HEK293 (cell line): Measurements from ENCODE around the gene CFP.

Experiments
- CTCF ChIA-PET: fragments of 350-600 bp; formaldehyde crosslinking; extraction: SDS; loops from one replicate; lab custom pipeline; 2021; ENCODE audit warnings: antibody characterized with exemption; lab: Yijun Ruan, JAX
- POLR2A ChIA-PET: fragments of 300-600 bp; formaldehyde crosslinking; extraction: SDS; loops from one replicate; lab custom pipeline; 2020; ENCODE audit warnings: antibody characterized with exemption, inconsistent platforms; lab: Yijun Ruan, JAX
- H3K27ac ChIP-seq: fragments of 200-500 bp; sonication (Bioruptor generic); 2 replicates; pipeline ENCODE4 v1.5.1; 2014; ENCODE audit warnings: low read depth, low read length, control low read depth, inconsistent platforms; ENCODE audit errors: extremely low read depth
- H3K36me3 ChIP-seq, 2 experiments: fragments of 200-500 bp in 1 of 2; sonication (Bioruptor generic) in 1 of 2; 1 replicate in 1 of 2; 2 replicates in 1 of 2; pipeline ENCODE4 v1.5.1; 2014 to 2017; ENCODE audit warnings: inconsistent platforms in 2 of 2, low read length in 2 of 2; ENCODE audit not compliant: control insufficient read depth in 2 of 2, insufficient read depth in 1 of 2
- H3K4me1 ChIP-seq: fragments of 200-500 bp; sonication (Bioruptor generic); 2 replicates; pipeline ENCODE4 v1.5.1; 2014; ENCODE audit warnings: mild to moderate bottlenecking, low read length, inconsistent platforms; ENCODE audit not compliant: control insufficient read depth, insufficient read depth
- H3K4me3 ChIP-seq: 2 replicates; pipeline ENCODE4 v1.5.1; 2011; ENCODE audit warnings: low read depth, mild to moderate bottlenecking, control low read depth, low read length, moderate library complexity
- H3K9me3 ChIP-seq: fragments of 200-500 bp; sonication (Bioruptor generic); 2 replicates; pipeline ENCODE4 v1.5.1; 2014; ENCODE audit warnings: low read depth, low read length, inconsistent platforms; ENCODE audit not compliant: control insufficient read depth, insufficient read depth
- EGR2 ChIP-seq: fragments of 450-650 bp; formaldehyde crosslinking; IDR thresholded peaks from 2 replicates; pipeline ENCODE4 v1.5.1; 2016; ENCODE audit warnings: low read depth, missing biosample characterization, missing genetic modification characterization
- GFI1B ChIP-seq: fragments of 450-650 bp; formaldehyde crosslinking; IDR thresholded peaks from 2 replicates; pipeline ENCODE4 v1.5.1; 2016; ENCODE audit warnings: missing biosample characterization, missing genetic modification characterization
- OSR2 ChIP-seq: fragments of 450-650 bp; formaldehyde crosslinking; IDR thresholded peaks from 2 replicates; pipeline ENCODE4 v1.5.1; 2016; ENCODE audit warnings: missing biosample characterization, missing genetic modification characterization
- SETDB1 ChIP-seq: IDR thresholded peaks from one replicate; pipeline ENCODE4 v1.6.1; 2017; ENCODE audit warnings: mild to moderate bottlenecking, low read length, moderate library complexity, mixed read lengths; ENCODE audit not compliant: insufficient read length
- ZFP3 ChIP-seq: fragments of 450-650 bp; formaldehyde crosslinking; IDR thresholded peaks from 2 replicates; pipeline ENCODE4 v1.5.1; 2016; ENCODE audit warnings: low read depth, missing biosample characterization, missing genetic modification characterization
- ZFP37 ChIP-seq: fragments of 450-650 bp; formaldehyde crosslinking; IDR thresholded peaks from 2 replicates; pipeline ENCODE4 v1.5.1; 2016; ENCODE audit warnings: missing biosample characterization, missing genetic modification characterization
- ZNF174 ChIP-seq: fragments of 450-650 bp; formaldehyde crosslinking; IDR thresholded peaks from 2 replicates; pipeline ENCODE4 v1.5.0; 2017; ENCODE audit warnings: missing biosample characterization, mild to moderate bottlenecking, missing genetic modification characterization
- ZNF202 ChIP-seq: fragments of 450-650 bp; formaldehyde crosslinking; IDR thresholded peaks from 2 replicates; pipeline ENCODE4 v1.5.1; 2016; ENCODE audit warnings: missing biosample characterization, missing genetic modification characterization, borderline replicate concordance
- ZNF311 ChIP-seq: fragments of 450-650 bp; formaldehyde crosslinking; IDR thresholded peaks from 2 replicates; pipeline ENCODE4 v1.5.1; 2017; ENCODE audit warnings: missing biosample characterization, missing genetic modification characterization, borderline replicate concordance
- ZNF341 ChIP-seq: fragments of 450-650 bp; formaldehyde crosslinking; IDR thresholded peaks from 2 replicates; pipeline ENCODE4; 2016; ENCODE audit warnings: low read depth, missing biosample characterization, missing genetic modification characterization
- ZNF426 ChIP-seq: fragments of 450-650 bp; formaldehyde crosslinking; IDR thresholded peaks from 2 replicates; pipeline ENCODE4 v1.5.1; 2017; ENCODE audit warnings: missing biosample characterization, missing genetic modification characterization, mild to moderate bottlenecking, inconsistent platforms, moderate library complexity
- ZNF48 ChIP-seq: fragments of 450-650 bp; formaldehyde crosslinking; IDR thresholded peaks from 2 replicates; pipeline ENCODE4 v1.5.1; 2016; ENCODE audit warnings: missing biosample characterization, missing genetic modification characterization
- ZNF792 ChIP-seq: fragments of 450-650 bp; formaldehyde crosslinking; IDR thresholded peaks from 2 replicates; pipeline ENCODE4 v1.5.1; 2016; ENCODE audit warnings: missing biosample characterization, missing genetic modification characterization
- ZSCAN16 ChIP-seq: fragments of 450-650 bp; formaldehyde crosslinking; IDR thresholded peaks from 2 replicates; pipeline ENCODE4 v1.5.1; 2016; ENCODE audit warnings: missing biosample characterization, missing genetic modification characterization
- TF ChIP-seq, protein P1 (sequence below): fragments of 450-650 bp; formaldehyde crosslinking; IDR thresholded peaks from 2 replicates; pipeline ENCODE4 v1.5.1; 2016; ENCODE audit warnings: missing biosample characterization, missing genetic modification characterization
- TF ChIP-seq, protein P2 (sequence below): fragments of 450-650 bp; formaldehyde crosslinking; IDR thresholded peaks from 2 replicates; pipeline ENCODE4 v1.5.1; 2016; ENCODE audit warnings: missing biosample characterization, missing genetic modification characterization, borderline replicate concordance
- TF ChIP-seq, protein P3 (sequence below): fragments of 450-650 bp; formaldehyde crosslinking; IDR thresholded peaks from 2 replicates; pipeline ENCODE4 v1.5.1; 2017; ENCODE audit warnings: missing biosample characterization, mild to moderate bottlenecking, missing genetic modification characterization, moderate library complexity
- TF ChIP-seq, protein P4 (sequence below): fragments of 450-650 bp; formaldehyde crosslinking; IDR thresholded peaks from 2 replicates; pipeline ENCODE4 v1.5.1; 2017; ENCODE audit warnings: missing biosample characterization, missing genetic modification characterization
- TF ChIP-seq, protein P5 (sequence below): fragments of 450-650 bp; formaldehyde crosslinking; IDR thresholded peaks from 2 replicates; pipeline ENCODE4 v1.5.1; 2016; ENCODE audit warnings: missing biosample characterization, missing genetic modification characterization

Gene CFP

DNA sequence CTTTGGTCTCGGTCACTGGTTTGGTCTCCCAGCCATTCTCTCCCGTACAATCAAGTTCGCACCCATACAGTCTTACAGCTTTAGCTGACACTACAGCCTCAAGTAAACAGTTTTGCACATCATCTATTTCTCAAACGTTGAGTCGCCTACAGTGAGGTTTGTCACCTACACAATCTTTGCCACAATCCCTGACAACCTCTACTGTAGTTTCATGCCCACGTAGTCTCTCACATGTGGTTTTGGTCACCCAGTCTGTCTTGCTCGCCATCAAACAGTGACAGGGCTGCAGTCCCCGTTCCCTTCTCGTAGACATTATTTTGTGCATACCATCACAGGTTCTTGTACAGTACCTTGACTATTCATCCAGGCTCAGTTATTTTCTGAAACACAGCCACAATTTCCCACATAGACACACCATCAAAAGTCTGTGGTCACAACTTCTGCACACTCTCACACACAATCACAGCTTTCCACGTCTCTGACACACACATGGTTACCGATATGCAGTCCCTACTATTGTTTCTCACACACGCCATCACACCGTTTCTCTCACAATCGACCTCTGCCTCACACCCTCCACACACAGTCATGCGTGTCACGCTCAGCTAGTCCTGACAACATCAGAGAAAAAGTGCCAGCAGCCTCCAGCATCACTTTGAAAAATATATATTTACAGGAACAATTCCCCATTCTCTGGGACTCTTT, 5.3 kb upstream of the CFP start (continued):
- TF ChIP-seq, protein P1, sequence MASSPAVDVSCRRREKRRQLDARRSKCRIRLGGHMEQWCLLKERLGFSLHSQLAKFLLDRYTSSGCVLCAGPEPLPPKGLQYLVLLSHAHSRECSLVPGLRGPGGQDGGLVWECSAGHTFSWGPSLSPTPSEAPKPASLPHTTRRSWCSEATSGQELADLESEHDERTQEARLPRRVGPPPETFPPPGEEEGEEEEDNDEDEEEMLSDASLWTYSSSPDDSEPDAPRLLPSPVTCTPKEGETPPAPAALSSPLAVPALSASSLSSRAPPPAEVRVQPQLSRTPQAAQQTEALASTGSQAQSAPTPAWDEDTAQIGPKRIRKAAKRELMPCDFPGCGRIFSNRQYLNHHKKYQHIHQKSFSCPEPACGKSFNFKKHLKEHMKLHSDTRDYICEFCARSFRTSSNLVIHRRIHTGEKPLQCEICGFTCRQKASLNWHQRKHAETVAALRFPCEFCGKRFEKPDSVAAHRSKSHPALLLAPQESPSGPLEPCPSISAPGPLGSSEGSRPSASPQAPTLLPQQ: no peak

DNA sequence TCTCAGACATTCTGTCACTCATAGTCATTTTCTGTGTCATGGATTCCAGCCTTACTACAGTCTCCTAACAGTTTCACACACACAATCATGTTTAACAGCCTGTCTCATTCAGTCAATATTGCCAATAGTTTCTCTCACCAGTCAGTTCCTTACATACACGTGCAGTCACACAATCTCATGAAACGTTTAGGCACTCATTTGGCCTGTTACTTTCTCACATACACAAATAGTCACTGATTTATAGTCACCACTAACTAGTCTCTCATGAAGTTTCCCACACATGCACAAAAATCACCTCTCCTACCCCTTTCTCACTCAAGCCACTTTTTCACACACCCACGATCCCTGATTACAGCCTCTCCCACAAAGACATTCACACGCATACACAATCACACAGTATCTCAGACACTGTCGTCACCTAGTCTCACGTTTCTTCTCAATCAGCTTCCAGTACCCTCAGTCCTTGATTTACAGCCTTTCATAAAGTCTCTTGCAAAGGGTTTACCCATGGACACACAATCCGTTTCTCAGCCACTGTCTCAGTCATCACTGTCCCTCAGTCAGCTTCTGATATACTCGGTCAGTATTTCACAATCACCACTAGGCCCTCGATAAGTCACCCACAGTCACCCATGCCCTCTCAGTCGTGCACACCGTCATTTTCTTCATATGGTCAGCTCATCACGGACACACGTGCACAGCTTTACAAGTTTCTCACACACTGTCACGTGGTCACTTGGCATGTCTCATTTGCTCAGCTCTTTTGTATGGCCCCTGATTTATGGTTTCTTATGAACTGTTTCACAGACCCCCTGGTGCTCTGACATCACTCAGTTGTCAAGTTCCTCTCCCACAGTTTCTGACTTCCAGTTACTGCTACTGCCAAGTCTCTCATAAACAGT, 4.2 kb upstream of the CFP start:
- H3K27ac ChIP-seq: no peak overlapping the region
- H3K9me3 ChIP-seq: no peaks in the 10 kb centered on the region
- no peaks in the 10 kb centered on the region for H3K4me1 ChIP-seq
- POLR2A ChIA-PET: no interaction called here
- peaks cover 0 to 42% of the 10 kb centered on the region in 2 experiments; a peak in 2 of 3 replicates for H3K36me3 ChIP-seq
- H3K4me3 ChIP-seq: no peak overlapping the region
- CTCF ChIA-PET: no interaction called here
- TF ChIP-seq, protein P2, sequence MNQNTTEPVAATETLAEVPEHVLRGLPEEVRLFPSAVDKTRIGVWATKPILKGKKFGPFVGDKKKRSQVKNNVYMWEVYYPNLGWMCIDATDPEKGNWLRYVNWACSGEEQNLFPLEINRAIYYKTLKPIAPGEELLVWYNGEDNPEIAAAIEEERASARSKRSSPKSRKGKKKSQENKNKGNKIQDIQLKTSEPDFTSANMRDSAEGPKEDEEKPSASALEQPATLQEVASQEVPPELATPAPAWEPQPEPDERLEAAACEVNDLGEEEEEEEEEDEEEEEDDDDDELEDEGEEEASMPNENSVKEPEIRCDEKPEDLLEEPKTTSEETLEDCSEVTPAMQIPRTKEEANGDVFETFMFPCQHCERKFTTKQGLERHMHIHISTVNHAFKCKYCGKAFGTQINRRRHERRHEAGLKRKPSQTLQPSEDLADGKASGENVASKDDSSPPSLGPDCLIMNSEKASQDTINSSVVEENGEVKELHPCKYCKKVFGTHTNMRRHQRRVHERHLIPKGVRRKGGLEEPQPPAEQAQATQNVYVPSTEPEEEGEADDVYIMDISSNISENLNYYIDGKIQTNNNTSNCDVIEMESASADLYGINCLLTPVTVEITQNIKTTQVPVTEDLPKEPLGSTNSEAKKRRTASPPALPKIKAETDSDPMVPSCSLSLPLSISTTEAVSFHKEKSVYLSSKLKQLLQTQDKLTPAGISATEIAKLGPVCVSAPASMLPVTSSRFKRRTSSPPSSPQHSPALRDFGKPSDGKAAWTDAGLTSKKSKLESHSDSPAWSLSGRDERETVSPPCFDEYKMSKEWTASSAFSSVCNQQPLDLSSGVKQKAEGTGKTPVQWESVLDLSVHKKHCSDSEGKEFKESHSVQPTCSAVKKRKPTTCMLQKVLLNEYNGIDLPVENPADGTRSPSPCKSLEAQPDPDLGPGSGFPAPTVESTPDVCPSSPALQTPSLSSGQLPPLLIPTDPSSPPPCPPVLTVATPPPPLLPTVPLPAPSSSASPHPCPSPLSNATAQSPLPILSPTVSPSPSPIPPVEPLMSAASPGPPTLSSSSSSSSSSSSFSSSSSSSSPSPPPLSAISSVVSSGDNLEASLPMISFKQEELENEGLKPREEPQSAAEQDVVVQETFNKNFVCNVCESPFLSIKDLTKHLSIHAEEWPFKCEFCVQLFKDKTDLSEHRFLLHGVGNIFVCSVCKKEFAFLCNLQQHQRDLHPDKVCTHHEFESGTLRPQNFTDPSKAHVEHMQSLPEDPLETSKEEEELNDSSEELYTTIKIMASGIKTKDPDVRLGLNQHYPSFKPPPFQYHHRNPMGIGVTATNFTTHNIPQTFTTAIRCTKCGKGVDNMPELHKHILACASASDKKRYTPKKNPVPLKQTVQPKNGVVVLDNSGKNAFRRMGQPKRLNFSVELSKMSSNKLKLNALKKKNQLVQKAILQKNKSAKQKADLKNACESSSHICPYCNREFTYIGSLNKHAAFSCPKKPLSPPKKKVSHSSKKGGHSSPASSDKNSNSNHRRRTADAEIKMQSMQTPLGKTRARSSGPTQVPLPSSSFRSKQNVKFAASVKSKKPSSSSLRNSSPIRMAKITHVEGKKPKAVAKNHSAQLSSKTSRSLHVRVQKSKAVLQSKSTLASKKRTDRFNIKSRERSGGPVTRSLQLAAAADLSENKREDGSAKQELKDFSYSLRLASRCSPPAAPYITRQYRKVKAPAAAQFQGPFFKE (tag by site-specific recombination): no peak
- TF ChIP-seq ZFP37 (no peak), ZFP3 (no peak), ZNF341 (tag by site-specific recombination) (no peak), GFI1B (tag by site-specific recombination) (peak; percentile 2; the same call in 1 of the 2 replicates), ZNF311 (tag by site-specific recombination) (no peak), ZSCAN16 (tag by site-specific recombination) (peak; percentile 63; the same call in 1 of the 2 replicates), EGR2 (tag by site-specific recombination) (peak; percentile 96), ZNF48 (tag by site-specific recombination) (no peak), SETDB1 (peak; percentile 65), ZNF202 (tag by site-specific recombination) (no peak), ZNF174 (tag by site-specific recombination) (no peak), ZNF792 (tag by site-specific recombination) (no peak), ZNF426 (tag by site-specific recombination) (no peak), OSR2 (tag by site-specific recombination) (peak; percentile 77)
- TF ChIP-seq, protein P3, sequence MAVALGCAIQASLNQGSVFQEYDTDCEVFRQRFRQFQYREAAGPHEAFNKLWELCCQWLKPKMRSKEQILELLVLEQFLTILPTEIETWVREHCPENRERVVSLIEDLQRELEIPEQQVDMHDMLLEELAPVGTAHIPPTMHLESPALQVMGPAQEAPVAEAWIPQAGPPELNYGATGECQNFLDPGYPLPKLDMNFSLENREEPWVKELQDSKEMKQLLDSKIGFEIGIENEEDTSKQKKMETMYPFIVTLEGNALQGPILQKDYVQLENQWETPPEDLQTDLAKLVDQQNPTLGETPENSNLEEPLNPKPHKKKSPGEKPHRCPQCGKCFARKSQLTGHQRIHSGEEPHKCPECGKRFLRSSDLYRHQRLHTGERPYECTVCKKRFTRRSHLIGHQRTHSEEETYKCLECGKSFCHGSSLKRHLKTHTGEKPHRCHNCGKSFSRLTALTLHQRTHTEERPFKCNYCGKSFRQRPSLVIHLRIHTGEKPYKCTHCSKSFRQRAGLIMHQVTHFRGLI: no peak
- TF ChIP-seq, protein P4, sequence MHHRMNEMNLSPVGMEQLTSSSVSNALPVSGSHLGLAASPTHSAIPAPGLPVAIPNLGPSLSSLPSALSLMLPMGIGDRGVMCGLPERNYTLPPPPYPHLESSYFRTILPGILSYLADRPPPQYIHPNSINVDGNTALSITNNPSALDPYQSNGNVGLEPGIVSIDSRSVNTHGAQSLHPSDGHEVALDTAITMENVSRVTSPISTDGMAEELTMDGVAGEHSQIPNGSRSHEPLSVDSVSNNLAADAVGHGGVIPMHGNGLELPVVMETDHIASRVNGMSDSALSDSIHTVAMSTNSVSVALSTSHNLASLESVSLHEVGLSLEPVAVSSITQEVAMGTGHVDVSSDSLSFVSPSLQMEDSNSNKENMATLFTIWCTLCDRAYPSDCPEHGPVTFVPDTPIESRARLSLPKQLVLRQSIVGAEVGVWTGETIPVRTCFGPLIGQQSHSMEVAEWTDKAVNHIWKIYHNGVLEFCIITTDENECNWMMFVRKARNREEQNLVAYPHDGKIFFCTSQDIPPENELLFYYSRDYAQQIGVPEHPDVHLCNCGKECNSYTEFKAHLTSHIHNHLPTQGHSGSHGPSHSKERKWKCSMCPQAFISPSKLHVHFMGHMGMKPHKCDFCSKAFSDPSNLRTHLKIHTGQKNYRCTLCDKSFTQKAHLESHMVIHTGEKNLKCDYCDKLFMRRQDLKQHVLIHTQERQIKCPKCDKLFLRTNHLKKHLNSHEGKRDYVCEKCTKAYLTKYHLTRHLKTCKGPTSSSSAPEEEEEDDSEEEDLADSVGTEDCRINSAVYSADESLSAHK (tag by site-specific recombination): peak; percentile 75
- TF ChIP-seq, protein P5, sequence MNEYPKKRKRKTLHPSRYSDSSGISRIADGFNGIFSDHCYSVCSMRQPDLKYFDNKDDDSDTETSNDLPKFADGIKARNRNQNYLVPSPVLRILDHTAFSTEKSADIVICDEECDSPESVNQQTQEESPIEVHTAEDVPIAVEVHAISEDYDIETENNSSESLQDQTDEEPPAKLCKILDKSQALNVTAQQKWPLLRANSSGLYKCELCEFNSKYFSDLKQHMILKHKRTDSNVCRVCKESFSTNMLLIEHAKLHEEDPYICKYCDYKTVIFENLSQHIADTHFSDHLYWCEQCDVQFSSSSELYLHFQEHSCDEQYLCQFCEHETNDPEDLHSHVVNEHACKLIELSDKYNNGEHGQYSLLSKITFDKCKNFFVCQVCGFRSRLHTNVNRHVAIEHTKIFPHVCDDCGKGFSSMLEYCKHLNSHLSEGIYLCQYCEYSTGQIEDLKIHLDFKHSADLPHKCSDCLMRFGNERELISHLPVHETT (tag by site-specific recombination): no peak
